Measurements from ENCODE around the gene CCDC127.
"Not testable (repeated sequence)": the region's sequence is repeated elsewhere in the genome, so short reads cannot be mapped to it uniquely, and the experiment has no call there.

- TF ChIP-seq POLR2A (IDR thresholded peaks at IDR 0.05); EP300 (IDR thresholded peaks at IDR 0.05; ENCODE audit: low read depth): not testable (repeated sequence)
- TF ChIP-seq, protein P1, sequence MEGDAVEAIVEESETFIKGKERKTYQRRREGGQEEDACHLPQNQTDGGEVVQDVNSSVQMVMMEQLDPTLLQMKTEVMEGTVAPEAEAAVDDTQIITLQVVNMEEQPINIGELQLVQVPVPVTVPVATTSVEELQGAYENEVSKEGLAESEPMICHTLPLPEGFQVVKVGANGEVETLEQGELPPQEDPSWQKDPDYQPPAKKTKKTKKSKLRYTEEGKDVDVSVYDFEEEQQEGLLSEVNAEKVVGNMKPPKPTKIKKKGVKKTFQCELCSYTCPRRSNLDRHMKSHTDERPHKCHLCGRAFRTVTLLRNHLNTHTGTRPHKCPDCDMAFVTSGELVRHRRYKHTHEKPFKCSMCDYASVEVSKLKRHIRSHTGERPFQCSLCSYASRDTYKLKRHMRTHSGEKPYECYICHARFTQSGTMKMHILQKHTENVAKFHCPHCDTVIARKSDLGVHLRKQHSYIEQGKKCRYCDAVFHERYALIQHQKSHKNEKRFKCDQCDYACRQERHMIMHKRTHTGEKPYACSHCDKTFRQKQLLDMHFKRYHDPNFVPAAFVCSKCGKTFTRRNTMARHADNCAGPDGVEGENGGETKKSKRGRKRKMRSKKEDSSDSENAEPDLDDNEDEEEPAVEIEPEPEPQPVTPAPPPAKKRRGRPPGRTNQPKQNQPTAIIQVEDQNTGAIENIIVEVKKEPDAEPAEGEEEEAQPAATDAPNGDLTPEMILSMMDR (IDR thresholded peaks at IDR 0.05) = not testable (repeated sequence)
Measured at GRCh38 chr5:222951-223715, 5.2 kb upstream of the CCDC127 start.
